ENCODE data around the gene TTLL11.

GRCh38 chr9:122059955-122060324 lies 33.2 kb downstream of the TTLL11 start:
- TF ChIP-seq CTCF (IDR thresholded peaks at IDR 0.05) (no peak), POLR2A (IDR thresholded peaks at IDR 0.05) (no peak)

Measured in uterus (tissue), 2 donors.